GM12865 (cell line): ENCODE data around the gene ZNF611.

Experiments used
- DNase-seq: peaks from one replicate; pipeline ENCODE4 v3.0.0; 2010; ENCODE audit warnings: low read depth
- H3K4me3 ChIP-seq: 2 replicates; pipeline ENCODE4 v1.5.1; 2011; ENCODE audit warnings: mild to moderate bottlenecking, low read depth, low read length, control low read depth
- TF ChIP-seq, protein P1 (sequence below): IDR thresholded peaks from 2 replicates; pipeline ENCODE4 v1.5.1; 2011; ENCODE audit warnings: low read length, control low read depth, low read depth, inconsistent platforms; ENCODE audit not compliant: insufficient read depth; ENCODE audit errors: missing control alignments

The ZNF611 gene

DNA sequence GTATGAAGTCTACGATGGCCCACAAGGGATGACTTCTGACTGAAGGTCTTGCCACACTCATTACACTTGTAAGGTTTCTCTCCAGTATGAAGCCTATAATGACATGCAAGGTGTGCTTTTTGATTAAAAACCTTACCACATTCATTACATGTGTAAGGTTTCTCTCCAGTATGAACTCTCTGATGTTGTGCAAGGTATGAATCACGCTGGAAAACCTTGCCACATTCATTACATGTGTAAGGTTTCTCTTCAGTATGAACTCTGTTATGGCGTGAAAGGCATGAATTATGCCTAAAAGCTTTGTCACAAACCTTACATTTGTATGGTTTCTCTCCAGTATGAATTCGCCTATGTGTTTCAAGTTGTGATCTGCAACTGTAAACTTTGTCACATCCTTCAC lies 81.7 kb downstream of the ZNF611 start:
- no peak for DNase-seq
- TF ChIP-seq, protein P1, sequence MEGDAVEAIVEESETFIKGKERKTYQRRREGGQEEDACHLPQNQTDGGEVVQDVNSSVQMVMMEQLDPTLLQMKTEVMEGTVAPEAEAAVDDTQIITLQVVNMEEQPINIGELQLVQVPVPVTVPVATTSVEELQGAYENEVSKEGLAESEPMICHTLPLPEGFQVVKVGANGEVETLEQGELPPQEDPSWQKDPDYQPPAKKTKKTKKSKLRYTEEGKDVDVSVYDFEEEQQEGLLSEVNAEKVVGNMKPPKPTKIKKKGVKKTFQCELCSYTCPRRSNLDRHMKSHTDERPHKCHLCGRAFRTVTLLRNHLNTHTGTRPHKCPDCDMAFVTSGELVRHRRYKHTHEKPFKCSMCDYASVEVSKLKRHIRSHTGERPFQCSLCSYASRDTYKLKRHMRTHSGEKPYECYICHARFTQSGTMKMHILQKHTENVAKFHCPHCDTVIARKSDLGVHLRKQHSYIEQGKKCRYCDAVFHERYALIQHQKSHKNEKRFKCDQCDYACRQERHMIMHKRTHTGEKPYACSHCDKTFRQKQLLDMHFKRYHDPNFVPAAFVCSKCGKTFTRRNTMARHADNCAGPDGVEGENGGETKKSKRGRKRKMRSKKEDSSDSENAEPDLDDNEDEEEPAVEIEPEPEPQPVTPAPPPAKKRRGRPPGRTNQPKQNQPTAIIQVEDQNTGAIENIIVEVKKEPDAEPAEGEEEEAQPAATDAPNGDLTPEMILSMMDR = no peak
- H3K4me3 ChIP-seq = no peak overlapping the region
